ENCODE measurements around the gene BNC2. TPM values are rescaled to one million over a fixed set of nuclear protein-coding genes. Genes with fewer than 3 reads are reported as not detected.

The BNC2 gene
- total RNA-seq, 1 experiment from 2014 or later: 11.7 TPM

- no peak overlapping the region for H2AFZ ChIP-seq (ENCODE audit: low read length)
- peak; percentile 58 for TF ChIP-seq CTCF (conservative IDR thresholded peaks at IDR 0.05; ENCODE audit: low read depth, low read length)
- no peak for TF ChIP-seq EZH2phosphoT487 (IDR thresholded peaks at IDR 0.05; ENCODE audit: borderline replicate concordance, low read length)
- no peaks in the 10 kb centered on the region for H3F3A ChIP-seq (ENCODE audit: low read length, unreplicated experiment)
- H3K4me1 ChIP-seq (ENCODE audit: insufficient read depth, low read length): peaks cover 37% of the 10 kb centered on the region
- peak overlapping the region; percentile 76 for H3K4me3 ChIP-seq (ENCODE audit: low read length)
- no peaks in the 10 kb centered on the region for H3K36me3 ChIP-seq (ENCODE audit: low read depth, low read length)
- peak overlapping the region; percentile 91 for H3K9ac ChIP-seq (ENCODE audit: low read length)
- H3K27me3 ChIP-seq (ENCODE audit: low read length): no peaks in the 10 kb centered on the region
- no peaks in the 10 kb centered on the region for H3K9me2 ChIP-seq (replicated peaks; ENCODE audit: low read length)
- peak; percentile 35; the same call in 1 of the 2 replicates for ATAC-seq
- BruUV-seq (replicated peaks): no TSS peak
- intact Hi-C loops (cut with micrococcal nuclease): loop anchor here (1.0 to 10.0 kb wide), 6 partner anchors 99 to 214 kb away; no protein-coding TSS in a partner anchor
- no peaks in the 10 kb centered on the region for H4K20me1 ChIP-seq (ENCODE audit: low read length)
- peak overlapping the region; percentile 92 for H3K4me2 ChIP-seq (ENCODE audit: low read length)
- no peaks in the 10 kb centered on the region for H3K9me3 ChIP-seq (ENCODE audit: low read length)
- peak overlapping the region; percentile 86 for H3K27ac ChIP-seq (ENCODE audit: low read length)
- ChIA-PET POLR2A (ENCODE audit: unreplicated experiment) (interaction anchor here (0.5 to 0.7 kb wide), 6 partner anchors 21 to 881 kb away, joined by 3 to 6 read pairs (median 4); no protein-coding TSS in a partner anchor), CTCF (interaction anchor here (0.6 to 1.1 kb wide), 4 partner anchors 21 to 916 kb away, joined by 3 to 8 read pairs (median 4); no protein-coding TSS in a partner anchor)
- peaks cover 22% of the 10 kb centered on the region for H3K79me2 ChIP-seq (ENCODE audit: low read length)
- peak; percentile 40 for DNase-seq
Measured at GRCh38 chr9:16726029-16726428, 144.4 kb downstream of the BNC2 start.

GRCh38 chr9:16725066-16725465 lies 145.4 kb downstream of the BNC2 start:
- ChIA-PET POLR2A (ENCODE audit: unreplicated experiment) (no interaction called here), CTCF (interaction anchor here (0.7 kb wide), 2 partner anchors 21 to 372 kb away, joined by 4 read pairs; no protein-coding TSS in a partner anchor)
- Histone ChIP-seq H3K36me3 (ENCODE audit: low read depth, low read length) (no peaks in the 10 kb centered on the region), H3K9ac (ENCODE audit: low read length) (no peak overlapping the region), H3K4me3 (ENCODE audit: low read length) (no peak overlapping the region), H4K20me1 (ENCODE audit: low read length) (no peaks in the 10 kb centered on the region), H3F3A (ENCODE audit: low read length, unreplicated experiment) (no peaks in the 10 kb centered on the region), H3K9me3 (ENCODE audit: low read length) (no peaks in the 10 kb centered on the region), H3K27me3 (ENCODE audit: low read length) (no peaks in the 10 kb centered on the region), H3K4me2 (ENCODE audit: low read length) (peak overlapping the region; percentile 92; the same call in 1 of the 2 replicates), H3K4me1 (ENCODE audit: insufficient read depth, low read length) (peaks cover 42% of the 10 kb centered on the region), H3K27ac (ENCODE audit: low read length) (no peak overlapping the region), H2AFZ (ENCODE audit: low read length) (no peak overlapping the region), H3K9me2 (replicated peaks; ENCODE audit: low read length) (no peaks in the 10 kb centered on the region), H3K79me2 (ENCODE audit: low read length) (peaks cover 22% of the 10 kb centered on the region)
- TF ChIP-seq EZH2phosphoT487 (IDR thresholded peaks at IDR 0.05; ENCODE audit: borderline replicate concordance, low read length) (no peak), CTCF (conservative IDR thresholded peaks at IDR 0.05; ENCODE audit: low read depth, low read length) (no peak), EZH2 (IDR thresholded peaks at IDR 0.05; ENCODE audit: low read length, unreplicated experiment) (no peak)
- DNase-seq: peak; percentile 31
- BruUV-seq (replicated peaks): no TSS peak
- ATAC-seq: no peak
- intact Hi-C loops (cut with micrococcal nuclease): loop anchor here (5.0 to 10.0 kb wide), 3 partner anchors 120 to 213 kb away; no protein-coding TSS in a partner anchor

GRCh38 chr9:16721972-16722371 lies 148.5 kb downstream of the BNC2 start:
- H3K4me2 ChIP-seq (ENCODE audit: low read length): no peak overlapping the region
- H3K9ac ChIP-seq (ENCODE audit: low read length): no peak overlapping the region
- BruUV-seq (replicated peaks): no TSS peak
- H4K20me1 ChIP-seq (ENCODE audit: low read length): no peaks in the 10 kb centered on the region
- no peak for DNase-seq
- intact Hi-C loops (cut with micrococcal nuclease): loop anchor here (10.0 kb wide), 1 partner anchor 117 kb away; no protein-coding TSS in a partner anchor
- H3K27ac ChIP-seq (ENCODE audit: low read length): no peak overlapping the region
- H3K4me1 ChIP-seq (ENCODE audit: insufficient read depth, low read length): peaks cover 31% of the 10 kb centered on the region
- H3K9me2 ChIP-seq (replicated peaks; ENCODE audit: low read length): no peaks in the 10 kb centered on the region
- ChIA-PET CTCF (no interaction called here), POLR2A (ENCODE audit: unreplicated experiment) (no interaction called here)
- H3F3A ChIP-seq (ENCODE audit: low read length, unreplicated experiment): no peaks in the 10 kb centered on the region
- no peaks in the 10 kb centered on the region for H3K36me3 ChIP-seq (ENCODE audit: low read depth, low read length)
- TF ChIP-seq EZH2 (IDR thresholded peaks at IDR 0.05; ENCODE audit: low read length, unreplicated experiment) (no peak), CTCF (conservative IDR thresholded peaks at IDR 0.05; ENCODE audit: low read depth, low read length) (no peak), EZH2phosphoT487 (IDR thresholded peaks at IDR 0.05; ENCODE audit: borderline replicate concordance, low read length) (no peak)
- no peaks in the 10 kb centered on the region for H3K9me3 ChIP-seq (ENCODE audit: low read length)
- peaks cover 8% of the 10 kb centered on the region; the same call in 1 of the 2 replicates for H3K79me2 ChIP-seq (ENCODE audit: low read length)
- H2AFZ ChIP-seq (ENCODE audit: low read length): no peak overlapping the region
- no peak overlapping the region for H3K4me3 ChIP-seq (ENCODE audit: low read length)
- ATAC-seq: no peak
- no peaks in the 10 kb centered on the region for H3K27me3 ChIP-seq (ENCODE audit: low read length)
